HG03108 (cell line): ENCODE data around the gene RAB11FIP4.

Experiments used
- ATAC-seq: cut with Tn5 transposase; IDR thresholded peaks from one replicate; pipeline ENCODE4 v1.9.1; 2021; ENCODE audit warnings: moderate library complexity; ENCODE audit not compliant: unreplicated experiment

RAB11FIP4 gene

GRCh38 chr17:31385428-31386285 lies 5.8 kb upstream of the RAB11FIP4 start:
- no peak for ATAC-seq

DNA sequence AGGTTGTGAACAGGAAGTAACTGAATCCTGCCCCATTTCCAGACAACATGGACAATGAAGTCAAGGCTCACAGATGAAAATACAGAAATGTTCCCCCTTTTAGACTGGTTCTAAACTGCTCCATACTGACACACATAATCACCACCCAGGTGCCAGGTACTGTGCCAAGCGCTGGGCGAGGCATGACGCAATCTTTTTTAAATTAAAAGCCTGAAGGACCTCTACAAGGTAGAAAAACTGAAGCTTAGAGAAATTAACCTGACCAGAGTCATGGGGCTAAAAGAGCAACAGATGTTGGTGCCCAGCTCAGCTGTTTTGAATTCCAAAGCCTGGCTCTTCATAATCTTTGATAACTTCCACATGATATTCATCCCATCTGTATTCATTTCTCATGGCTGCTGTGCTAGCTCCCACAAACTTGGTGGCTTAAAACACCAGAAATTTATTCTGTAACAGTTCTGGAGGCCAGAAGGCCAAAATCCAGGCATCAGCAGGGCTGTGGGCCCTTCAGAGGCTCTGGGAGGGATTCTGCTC lies 4.9 kb upstream of the RAB11FIP4 start:
- ATAC-seq: no peak

DNA sequence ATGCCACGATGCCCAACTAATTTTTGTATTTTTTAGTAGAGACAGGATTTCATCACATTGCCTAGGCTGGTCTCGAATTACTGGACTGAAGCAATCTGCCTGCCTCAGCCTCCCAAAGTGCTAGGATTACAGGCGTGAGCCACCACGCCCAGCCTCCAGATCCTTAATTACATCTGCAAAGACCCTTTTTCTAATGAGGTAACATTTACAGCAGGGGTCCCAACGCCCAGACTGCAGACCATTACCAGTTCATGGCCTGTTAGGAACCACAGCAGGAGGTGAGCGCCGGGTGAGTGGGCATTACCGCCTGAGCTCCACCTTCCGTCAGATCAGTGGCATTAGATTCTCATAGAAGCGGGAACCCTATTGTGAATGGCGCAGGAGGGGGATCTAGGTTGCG lies 4.0 kb upstream of the RAB11FIP4 start:
- ATAC-seq: no peak

GRCh38 chr17:31388351-31388750 lies 3.1 kb upstream of the RAB11FIP4 start:
- ATAC-seq: no peak

DNA sequence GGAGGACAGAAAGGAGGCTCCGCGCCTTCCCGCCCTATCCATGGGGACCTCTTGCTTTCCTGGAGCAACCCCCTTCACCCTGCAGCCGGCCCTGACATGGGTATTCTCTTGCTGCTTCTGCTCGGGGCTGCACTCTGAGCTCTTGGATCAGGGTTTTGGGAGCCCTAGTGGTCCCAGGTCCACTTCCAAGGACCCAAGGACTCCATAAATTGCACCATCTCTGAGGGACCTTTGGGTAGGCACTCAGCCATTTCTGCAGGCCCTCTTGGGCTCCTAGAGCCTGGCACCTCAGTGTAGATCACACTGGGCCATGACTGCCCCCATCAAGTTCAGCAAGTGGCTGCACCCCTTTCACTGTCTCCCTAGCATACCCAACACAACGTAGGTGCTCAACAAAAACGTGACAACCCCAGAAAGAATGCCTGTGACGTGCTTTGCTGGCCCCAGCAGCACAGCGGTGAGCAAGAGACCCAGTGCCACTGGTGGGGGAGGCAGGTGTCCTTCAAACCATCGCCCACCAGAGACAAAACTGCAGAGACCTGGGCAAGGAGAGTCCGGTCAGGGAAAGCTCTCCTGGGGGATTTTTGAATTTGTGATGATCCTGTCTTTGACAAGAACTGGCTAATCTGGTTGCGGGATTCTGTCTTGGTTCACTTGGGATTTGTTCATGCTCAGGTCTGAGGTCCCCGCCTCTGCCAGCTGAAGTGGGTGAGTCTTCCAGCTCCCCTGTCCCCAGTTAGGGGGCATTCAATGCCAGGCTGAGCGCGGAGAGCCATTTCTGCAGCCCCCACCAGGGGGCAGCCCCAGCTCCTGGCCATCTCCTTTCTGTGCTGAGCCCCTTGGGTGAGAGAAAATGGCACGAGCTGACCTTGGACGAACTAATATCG lies 2.5 kb upstream of the RAB11FIP4 start:
- no peak for ATAC-seq

- no peak for ATAC-seq
These were observed 1.7 kb upstream of the RAB11FIP4 start for GRCh38 chr17:31389657-31390381.

DNA sequence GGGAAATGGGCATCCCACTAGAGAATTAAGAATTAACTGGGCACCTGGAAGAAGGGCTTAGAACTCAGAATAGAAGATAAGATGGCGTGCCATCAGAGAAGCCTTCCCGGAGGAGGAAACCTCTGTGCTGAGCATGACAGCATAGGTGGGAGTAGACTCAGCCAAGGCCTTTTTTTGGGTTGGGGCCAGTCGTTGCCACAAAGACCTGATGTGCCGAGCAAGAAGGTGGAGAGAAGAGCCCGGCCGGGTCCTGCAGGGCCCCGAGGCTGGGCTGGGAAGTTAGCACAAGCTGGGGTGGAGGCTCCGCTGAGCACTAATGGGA lies 1.1 kb upstream of the RAB11FIP4 start:
- no peak for ATAC-seq

DNA sequence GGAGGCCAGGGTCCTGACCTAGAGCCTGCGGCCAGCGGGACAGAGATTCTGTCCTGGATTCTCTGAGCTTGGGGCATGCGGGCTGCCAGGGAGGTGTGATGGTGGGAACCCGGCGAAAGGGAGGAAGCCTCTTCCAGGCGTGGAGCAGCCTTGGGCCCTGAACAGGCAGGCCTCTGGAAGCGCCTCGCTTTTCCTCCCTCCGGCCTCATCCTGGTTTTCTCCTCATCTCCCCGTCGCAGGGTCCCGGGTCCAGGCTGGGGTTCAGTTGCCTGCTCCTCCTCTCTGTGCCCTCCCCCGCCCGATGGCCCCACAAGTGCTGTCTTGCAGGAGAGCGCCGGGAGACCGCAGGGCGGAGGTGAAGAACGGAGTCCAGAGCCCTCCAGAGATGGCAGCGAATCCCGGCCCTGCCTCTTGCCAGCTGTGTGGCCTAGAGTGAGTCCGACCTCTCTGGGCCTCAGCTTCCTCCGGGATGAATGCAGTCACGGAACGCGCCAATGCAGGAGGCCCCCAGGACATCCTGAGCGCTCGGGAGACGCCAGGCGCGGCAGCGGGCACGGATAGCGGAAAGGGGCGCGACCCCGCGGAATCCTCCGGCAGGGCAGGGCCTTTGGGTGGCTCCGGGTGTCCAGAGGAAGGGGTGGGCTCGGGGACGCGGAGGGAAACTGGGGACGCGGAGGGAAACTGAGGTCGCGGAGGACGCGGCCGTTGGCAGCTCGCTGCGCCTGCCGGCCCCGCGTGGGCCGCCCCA lies 553 bp upstream of the RAB11FIP4 start:
- no peak for ATAC-seq

DNA sequence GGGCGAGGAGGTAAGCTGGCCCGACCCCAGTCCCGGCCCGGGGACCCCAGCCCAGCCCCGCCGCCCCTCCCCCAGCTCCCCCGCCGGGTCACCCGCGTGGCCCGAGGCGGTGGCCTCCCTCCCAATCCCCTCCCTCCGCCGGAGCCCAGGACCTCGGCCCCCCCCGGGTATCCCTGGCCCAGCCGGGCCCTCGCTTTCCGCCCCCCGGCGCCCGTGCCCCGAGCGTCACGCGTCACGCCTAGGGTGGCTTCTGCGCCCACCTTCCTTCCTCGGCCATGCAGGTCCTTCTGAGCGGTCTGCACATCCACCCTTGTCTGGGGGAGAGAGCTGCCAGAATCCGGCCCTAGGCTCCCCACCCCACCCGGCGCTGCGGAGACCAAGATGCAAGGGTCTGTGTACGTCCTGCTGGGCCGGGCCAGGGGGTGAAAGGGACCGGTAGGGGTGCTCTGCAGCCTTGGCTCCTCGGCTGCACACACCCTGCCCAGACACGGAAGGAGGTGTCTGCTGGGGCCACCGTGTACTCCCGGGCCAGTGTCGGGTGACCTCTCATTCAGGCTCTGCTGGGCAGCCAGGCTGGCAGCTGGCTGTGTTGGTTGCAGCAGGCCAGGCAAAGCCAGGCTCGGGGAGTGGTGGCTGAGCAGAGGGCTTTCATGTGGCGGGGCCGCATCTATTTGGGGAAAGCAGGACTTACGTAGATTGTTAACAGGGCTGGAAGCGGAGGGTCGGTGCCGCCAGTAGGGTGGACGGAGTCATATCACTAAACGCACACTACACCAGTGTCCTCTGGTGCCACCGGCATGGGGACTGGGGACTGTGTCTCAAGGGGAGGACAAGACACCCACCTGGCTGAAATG lies 754 bp downstream of the RAB11FIP4 start:
- no peak for ATAC-seq

- ATAC-seq: no peak
These were observed 1.6 kb downstream of the RAB11FIP4 start for GRCh38 chr17:31392856-31393748.

GRCh38 chr17:31393749-31394146 lies 2.3 kb downstream of the RAB11FIP4 start:
- ATAC-seq: no peak

- no peak for ATAC-seq
These were observed 3.1 kb downstream of the RAB11FIP4 start for GRCh38 chr17:31394544-31394943.

DNA sequence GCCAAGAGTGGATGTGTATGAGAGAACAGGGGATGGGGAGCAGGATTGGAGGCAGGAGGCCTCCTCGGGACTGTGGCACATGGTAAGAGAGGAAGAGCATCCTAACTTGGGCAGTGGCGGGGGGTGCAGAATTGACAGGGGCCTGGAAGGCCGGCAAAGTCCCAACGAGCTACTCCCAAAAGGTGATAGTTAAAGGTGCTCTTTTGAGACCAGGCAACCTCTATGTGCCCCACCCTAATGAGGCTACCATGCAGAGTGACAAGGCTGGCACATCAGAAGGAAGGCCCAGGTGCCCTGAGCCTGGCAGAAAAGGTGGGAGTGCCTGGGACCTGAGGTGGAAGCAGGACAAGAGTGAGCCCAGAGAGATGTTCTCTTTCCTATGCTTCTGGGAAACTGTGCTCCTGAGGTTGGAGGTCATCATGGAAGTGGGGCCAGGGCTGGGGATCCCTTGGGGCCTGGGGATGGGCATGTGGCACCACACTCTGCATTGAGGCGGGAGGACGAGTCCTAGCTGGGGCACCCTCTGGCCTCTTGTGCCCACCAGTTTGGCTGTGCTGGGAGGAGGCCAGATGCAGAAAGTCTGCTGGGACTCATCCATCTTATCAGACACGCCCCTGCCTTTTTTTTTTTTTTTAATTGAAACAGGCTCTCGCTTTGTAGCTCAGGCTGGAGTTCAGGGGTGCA lies 5.9 kb downstream of the RAB11FIP4 start:
- ATAC-seq: no peak

DNA sequence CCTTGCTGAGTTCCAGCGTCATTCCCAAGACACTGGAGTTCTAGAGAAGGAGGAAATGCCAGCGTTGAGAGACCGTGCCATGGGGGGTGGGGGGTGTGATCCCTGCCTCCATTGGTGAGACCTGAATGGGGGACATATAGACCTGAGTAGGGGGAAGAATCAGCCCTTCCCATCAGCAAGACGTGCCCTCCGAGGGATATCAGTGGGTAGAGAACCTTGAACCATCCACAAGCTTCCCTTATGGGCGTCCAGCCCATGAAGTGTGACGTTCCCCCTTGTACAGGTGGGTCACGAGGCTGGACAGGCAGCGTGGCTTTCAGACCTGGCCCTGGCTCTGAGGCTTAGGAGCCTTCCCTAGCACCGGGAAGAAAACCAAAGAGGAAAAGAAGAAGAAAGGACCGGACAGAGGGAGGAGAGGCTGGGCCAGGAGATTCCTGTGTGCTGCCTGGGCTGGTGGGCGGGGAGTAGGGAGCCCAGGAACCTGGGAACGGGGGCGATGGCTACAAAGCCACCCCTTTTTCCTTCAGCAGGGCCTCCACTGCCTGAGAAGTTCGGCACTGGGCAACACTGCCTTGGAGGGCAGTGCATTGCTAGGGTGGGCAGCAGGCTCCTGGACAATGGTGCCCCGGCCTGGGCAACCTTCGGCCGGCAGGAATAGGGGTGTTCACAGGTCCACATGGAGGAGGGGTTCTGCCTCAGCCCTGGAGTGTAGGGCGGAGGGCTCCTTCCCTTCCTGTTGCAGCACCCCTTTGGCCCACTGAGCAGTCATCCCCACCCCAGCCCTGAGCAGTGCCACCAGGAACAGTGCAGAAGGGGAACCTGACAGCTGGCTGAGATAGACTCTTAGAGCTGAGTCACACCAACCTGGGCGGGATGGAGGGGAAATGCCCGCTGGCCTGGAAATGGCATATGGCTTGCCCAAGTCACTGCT lies 7.2 kb downstream of the RAB11FIP4 start:
- ATAC-seq: no peak

DNA sequence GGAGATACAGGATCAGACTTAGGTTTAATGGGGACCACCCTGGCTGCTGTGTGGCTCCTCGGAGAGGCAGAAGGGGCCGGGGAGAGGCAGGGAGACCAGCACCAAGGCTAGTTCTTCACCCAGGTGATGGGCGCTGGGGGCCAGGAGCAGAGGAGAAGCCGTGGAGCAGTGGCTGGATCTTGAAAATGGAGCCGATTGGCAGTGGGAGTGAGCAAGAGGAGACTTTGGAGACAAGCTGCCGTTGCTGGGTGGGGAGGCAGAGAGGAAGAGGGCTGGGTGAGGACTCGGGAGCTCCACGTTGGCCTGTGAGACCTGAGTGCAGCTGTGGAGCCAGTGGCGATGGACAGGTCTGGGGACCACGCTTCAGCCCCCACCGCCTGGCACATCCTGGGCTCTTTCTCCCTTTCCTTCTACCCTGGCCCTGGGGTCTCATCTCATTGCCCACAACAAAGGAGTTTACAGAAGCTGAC lies 9.0 kb downstream of the RAB11FIP4 start:
- no peak for ATAC-seq

DNA sequence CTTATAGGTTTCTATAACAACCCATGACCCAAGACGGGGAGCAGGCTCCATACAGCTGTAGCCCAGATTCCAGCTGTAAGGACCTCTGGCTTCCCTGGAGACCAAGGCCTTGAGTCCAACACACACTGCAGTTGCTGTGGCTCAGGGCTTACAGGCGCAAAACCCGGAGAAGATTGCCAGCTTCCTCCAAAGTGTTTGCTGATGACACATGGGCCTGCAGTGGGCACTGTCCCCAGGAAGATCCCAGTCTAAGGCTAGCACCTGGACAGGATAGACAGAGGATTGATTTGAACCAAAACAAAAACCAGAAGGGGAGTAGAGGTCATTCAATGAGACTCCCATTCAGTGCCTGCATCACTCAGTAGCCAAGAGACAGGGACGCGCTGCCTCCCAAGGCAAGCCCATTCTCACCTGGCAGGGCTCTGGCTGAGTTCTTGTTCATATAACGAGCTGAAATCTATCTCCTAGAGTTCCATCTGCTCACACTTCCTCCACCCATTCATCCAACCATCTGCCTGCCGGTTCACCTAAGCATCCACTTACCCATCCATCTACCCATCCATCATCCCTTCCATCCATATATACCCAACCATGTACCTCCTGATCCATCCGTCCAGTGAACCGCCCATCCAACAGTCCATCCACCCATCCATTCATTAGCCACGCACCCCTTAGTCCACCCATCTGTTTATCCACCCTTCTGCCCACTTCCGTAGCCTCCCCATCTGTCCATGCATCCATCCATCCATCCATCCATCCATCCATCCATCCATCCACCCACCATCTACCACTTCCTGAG lies 10.2 kb downstream of the RAB11FIP4 start:
- ATAC-seq: no peak
